Measurements from ENCODE around the gene DGKI. TPM values are rescaled to one million over a fixed set of nuclear protein-coding genes. Genes with fewer than 3 reads are reported as not detected.

The DGKI gene
- total RNA-seq, 2 experiments from 2014 or later, result 0.46 TPM; not detected in 1

GRCh38 chr7:137474540-137475026 is 372.2 kb downstream of the DGKI start:
- no peak for DNase-seq (ENCODE audit: low spot score)
- POLR2A ChIA-PET, result no interaction called here
- H3K79me2 ChIP-seq (ENCODE audit: insufficient read depth, low read depth, low read length), result no peaks in the 10 kb centered on the region
- H3K4me1 ChIP-seq (ENCODE audit: insufficient read depth, low read length, poor library complexity, severe bottlenecking), result no peaks in the 10 kb centered on the region
- TF ChIP-seq CTCF (conservative IDR thresholded peaks at IDR 0.05; ENCODE audit: low read length) (no peak), EZH2phosphoT487 (IDR thresholded peaks at IDR 0.05; ENCODE audit: borderline replicate concordance, low read depth, low read length) (no peak)
- H2AFZ ChIP-seq (ENCODE audit: low read length), result no peak overlapping the region
- no peaks in the 10 kb centered on the region for H3K36me3 ChIP-seq (ENCODE audit: insufficient read depth, low read length)
- intact Hi-C loops (cut with micrococcal nuclease; ENCODE audit: unreplicated experiment), result no loop called here
- H3K9me3 ChIP-seq (ENCODE audit: low read length), result no peaks in the 10 kb centered on the region
- H3K4me3 ChIP-seq (ENCODE audit: low read depth, low read length, poor library complexity, severe bottlenecking), result no peak overlapping the region
- CTCF ChIA-PET (ENCODE audit: unreplicated experiment), result no interaction called here
- H3K9me2 ChIP-seq (ENCODE audit: insufficient read depth, low read length), result no peaks in the 10 kb centered on the region
- H4K20me1 ChIP-seq (ENCODE audit: insufficient read depth, low read length), result no peaks in the 10 kb centered on the region
- H3K27ac ChIP-seq (ENCODE audit: low read depth, low read length, poor library complexity, severe bottlenecking), result no peak overlapping the region
- H3K4me2 ChIP-seq (ENCODE audit: low read length), result no peak overlapping the region
- no TSS peak for BruUV-seq (replicated peaks)

GRCh38 chr7:137471128-137471527 is 375.6 kb downstream of the DGKI start:
- Histone ChIP-seq H3K4me1 (ENCODE audit: insufficient read depth, low read length, poor library complexity, severe bottlenecking) (no peaks in the 10 kb centered on the region), H3K36me3 (ENCODE audit: insufficient read depth, low read length) (no peaks in the 10 kb centered on the region), H3K9me3 (ENCODE audit: low read length) (no peaks in the 10 kb centered on the region), H3K79me2 (ENCODE audit: insufficient read depth, low read depth, low read length) (no peaks in the 10 kb centered on the region), H2AFZ (ENCODE audit: low read length) (no peak overlapping the region), H3K27ac (ENCODE audit: low read depth, low read length, poor library complexity, severe bottlenecking) (no peak overlapping the region), H3K4me2 (ENCODE audit: low read length) (no peak overlapping the region), H3K4me3 (ENCODE audit: low read depth, low read length, poor library complexity, severe bottlenecking) (no peak overlapping the region), H3K9me2 (ENCODE audit: insufficient read depth, low read length) (no peaks in the 10 kb centered on the region), H4K20me1 (ENCODE audit: insufficient read depth, low read length) (no peaks in the 10 kb centered on the region)
- BruUV-seq (replicated peaks), result no TSS peak
- intact Hi-C loops (cut with micrococcal nuclease; ENCODE audit: unreplicated experiment), result no loop called here
- no peak for DNase-seq (ENCODE audit: low spot score)
- no peak for TF ChIP-seq EZH2phosphoT487 (IDR thresholded peaks at IDR 0.05; ENCODE audit: borderline replicate concordance, low read depth, low read length)
- TF ChIP-seq CTCF (conservative IDR thresholded peaks at IDR 0.05; ENCODE audit: low read length), result no peak
- POLR2A ChIA-PET, result no interaction called here
- CTCF ChIA-PET (ENCODE audit: unreplicated experiment), result no interaction called here

- POLR2A ChIA-PET, result no interaction called here
- CTCF ChIA-PET (ENCODE audit: unreplicated experiment), result no interaction called here
- Histone ChIP-seq H3K79me2 (ENCODE audit: insufficient read depth, low read depth, low read length) (no peaks in the 10 kb centered on the region), H3K36me3 (ENCODE audit: insufficient read depth, low read length) (no peaks in the 10 kb centered on the region), H4K20me1 (ENCODE audit: insufficient read depth, low read length) (no peaks in the 10 kb centered on the region), H3K4me1 (ENCODE audit: insufficient read depth, low read length, poor library complexity, severe bottlenecking) (no peaks in the 10 kb centered on the region), H3K4me2 (ENCODE audit: low read length) (no peak overlapping the region), H2AFZ (ENCODE audit: low read length) (no peak overlapping the region), H3K4me3 (ENCODE audit: low read depth, low read length, poor library complexity, severe bottlenecking) (no peak overlapping the region), H3K9me3 (ENCODE audit: low read length) (no peaks in the 10 kb centered on the region), H3K9me2 (ENCODE audit: insufficient read depth, low read length) (no peaks in the 10 kb centered on the region), H3K27ac (ENCODE audit: low read depth, low read length, poor library complexity, severe bottlenecking) (no peak overlapping the region)
- no peak for TF ChIP-seq EZH2phosphoT487 (IDR thresholded peaks at IDR 0.05; ENCODE audit: borderline replicate concordance, low read depth, low read length)
- no peak for TF ChIP-seq CTCF (conservative IDR thresholded peaks at IDR 0.05; ENCODE audit: low read length)
- no TSS peak for BruUV-seq (replicated peaks)
- no peak for DNase-seq (ENCODE audit: low spot score)
- intact Hi-C loops (cut with micrococcal nuclease; ENCODE audit: unreplicated experiment), result no loop called here
Observed at GRCh38 chr7:137469858-137470257, 376.9 kb downstream of the DGKI start.
